NCI-H1436 treated with DMSO at 0.1 percent for 48 hours (cell line): ENCODE data around the gene GRB14.
"Not testable (repeated sequence)": the region's sequence is repeated elsewhere in the genome, so short reads cannot be mapped to it uniquely, and the experiment has no call there.

Source experiments
- DNase-seq: peaks from one replicate; lab custom pipeline; 2025; lab: John Stamatoyannopoulos, UW

Gene GRB14

GRCh38 chr2:164495491-164496223 lies 125.6 kb downstream of the GRB14 start:
- no peak for DNase-seq

GRCh38 chr2:164485541-164485940 lies 135.7 kb downstream of the GRB14 start:
- no peak for DNase-seq

GRCh38 chr2:164479460-164479859 lies 141.8 kb downstream of the GRB14 start:
- peak; percentile 26 for DNase-seq

- DNase-seq: no peak
These were observed 143.1 kb downstream of the GRB14 start for GRCh38 chr2:164478205-164478604.

GRCh38 chr2:164474873-164475272 lies 146.4 kb downstream of the GRB14 start:
- no peak for DNase-seq

- no peak for DNase-seq
These were observed 148.3 kb downstream of the GRB14 start for GRCh38 chr2:164473021-164473420.

- DNase-seq: not testable (repeated sequence)
These were observed 156.2 kb downstream of the GRB14 start for GRCh38 chr2:164465047-164465446.

- no peak for DNase-seq
These were observed 156.9 kb downstream of the GRB14 start for GRCh38 chr2:164464376-164464775.

- no peak for DNase-seq
These were observed 162.5 kb downstream of the GRB14 start for GRCh38 chr2:164458792-164459191.

- no peak for DNase-seq
These were observed 164.0 kb downstream of the GRB14 start for GRCh38 chr2:164457271-164457670.

GRCh38 chr2:164456619-164457018 lies 164.7 kb downstream of the GRB14 start:
- DNase-seq: peak; percentile 35

- no peak for DNase-seq
These were observed 167.5 kb downstream of the GRB14 start for GRCh38 chr2:164453656-164454305.

- no peak for DNase-seq
These were observed 171.0 kb downstream of the GRB14 start for GRCh38 chr2:164450278-164450677.

- DNase-seq: no peak
These were observed 171.6 kb downstream of the GRB14 start for GRCh38 chr2:164449706-164450105.

GRCh38 chr2:164447660-164448059 lies 173.6 kb downstream of the GRB14 start:
- no peak for DNase-seq
